G401.6 (cell line): Measurements from ENCODE around the gene KRT80.

Experiments
- FAIRE-seq: peaks from 2 replicates; lab custom pipeline; 2012; peaks lifted over from hg19 to GRCh38; lab: Jason Lieb, UNC

The KRT80 gene

GRCh38 chr12:52210925-52211650 lies 19.3 kb upstream of the KRT80 start:
- no peak for FAIRE-seq

- FAIRE-seq = no peak
Observed at GRCh38 chr12:52210186-52210924, 18.5 kb upstream of the KRT80 start.

GRCh38 chr12:52209321-52209720 lies 17.5 kb upstream of the KRT80 start:
- no peak for FAIRE-seq

DNA sequence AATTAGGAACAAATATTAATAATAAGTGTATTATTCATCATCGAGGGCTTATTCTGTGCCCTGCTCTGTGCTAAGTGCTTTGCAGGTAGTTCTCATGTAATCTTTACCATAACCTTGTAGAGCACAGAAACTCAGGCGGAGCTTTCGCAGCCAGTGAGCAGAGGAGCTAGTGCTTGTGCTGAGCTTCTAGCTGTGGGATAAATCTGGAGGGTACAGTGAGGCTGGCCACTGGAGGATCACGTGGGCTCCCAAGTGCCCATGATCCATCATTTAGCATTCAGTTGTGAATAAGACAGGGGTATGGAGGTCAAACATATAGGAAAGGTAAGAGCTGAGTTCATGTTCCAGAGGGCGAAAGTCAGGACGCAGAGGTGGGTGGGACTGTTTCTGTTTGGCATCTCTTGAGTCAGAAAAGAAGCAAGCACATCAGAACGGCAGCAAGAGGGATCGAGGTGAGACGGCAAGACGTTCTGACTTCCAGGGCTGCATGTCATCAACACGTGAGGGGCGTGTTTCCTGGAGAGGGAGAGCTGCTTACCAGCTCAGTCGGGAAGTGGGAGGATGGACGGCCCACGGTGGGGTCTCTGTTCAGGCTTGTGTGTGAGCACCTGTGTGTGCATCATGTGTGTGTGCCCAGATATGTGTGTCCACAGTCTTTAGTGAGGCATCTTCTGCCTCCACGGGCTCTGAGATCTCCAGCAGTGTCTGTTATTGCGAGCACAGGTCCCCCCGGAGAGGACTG lies 16.8 kb upstream of the KRT80 start:
- FAIRE-seq = no peak

GRCh38 chr12:52207895-52208294 lies 16.1 kb upstream of the KRT80 start:
- no peak for FAIRE-seq

- no peak for FAIRE-seq
Observed at GRCh38 chr12:52207106-52207505, 15.3 kb upstream of the KRT80 start.

DNA sequence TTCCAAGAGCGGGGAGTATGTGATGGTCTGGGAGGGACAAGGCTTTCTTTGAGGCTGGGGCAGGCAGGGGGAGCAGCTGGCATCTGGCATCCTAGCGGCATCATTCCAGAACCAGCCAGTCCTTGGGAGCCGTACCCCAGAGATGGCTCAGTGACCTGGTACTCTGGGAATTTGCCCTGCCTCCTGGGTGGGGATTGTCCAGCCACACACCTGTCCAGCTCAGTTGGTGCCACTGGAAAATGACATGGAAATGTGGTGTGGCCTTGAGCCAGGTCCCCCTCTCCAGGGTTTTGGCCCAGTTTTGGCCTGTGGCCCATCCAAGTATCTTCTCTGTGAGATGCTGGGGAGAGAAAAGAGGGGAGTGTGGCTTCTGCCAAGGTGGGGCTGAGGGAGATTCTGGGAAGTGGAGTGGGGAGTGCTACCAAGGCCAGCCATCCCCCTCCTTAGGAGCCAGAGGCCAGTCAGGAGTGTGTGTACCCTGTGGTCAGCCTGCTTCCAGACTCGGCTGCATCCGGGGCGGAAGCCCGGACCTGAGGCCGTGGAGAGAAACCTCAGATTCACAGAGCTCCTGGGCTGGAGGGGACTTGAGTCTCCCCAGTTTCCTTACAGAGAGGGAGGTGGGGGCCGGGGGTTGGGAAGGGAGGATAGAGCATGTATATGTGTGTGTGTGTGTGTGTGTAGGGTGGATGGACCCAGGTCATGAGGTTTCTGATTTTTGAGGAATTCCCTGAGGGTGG lies 14.7 kb upstream of the KRT80 start:
- FAIRE-seq = no peak

DNA sequence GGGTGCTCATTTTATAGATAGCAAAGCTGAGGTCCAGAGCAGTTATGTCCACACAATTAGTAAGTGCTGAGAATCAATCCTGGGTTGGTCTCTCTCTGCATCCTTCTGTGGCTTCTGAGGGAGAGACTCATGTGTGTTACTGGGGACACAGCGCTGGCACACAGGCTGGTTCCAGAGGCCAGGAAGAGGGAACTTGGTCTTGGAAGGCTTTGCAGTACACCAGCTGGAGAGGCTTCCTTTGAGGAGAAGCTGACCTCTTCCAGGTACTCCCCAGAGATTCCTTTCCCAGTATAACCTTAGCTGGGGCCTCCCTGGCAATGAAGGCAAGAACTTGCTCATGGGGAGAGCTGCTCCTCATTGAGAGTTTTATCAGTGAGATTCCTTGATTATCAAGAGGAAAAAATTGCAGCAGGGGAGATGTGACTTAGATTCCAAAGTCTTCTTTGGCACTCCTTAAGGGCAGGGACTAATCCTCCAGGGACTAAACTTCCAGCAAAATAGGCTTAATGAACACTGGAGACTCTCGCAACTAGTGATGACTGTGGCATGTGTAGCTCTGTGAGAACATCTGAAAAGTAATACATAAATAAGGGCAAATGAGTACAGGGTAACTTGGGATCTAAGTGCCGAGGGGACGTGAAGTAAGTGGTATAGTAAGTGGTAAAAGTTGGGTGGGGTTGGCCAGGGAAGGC lies 13.9 kb upstream of the KRT80 start:
- no peak for FAIRE-seq

DNA sequence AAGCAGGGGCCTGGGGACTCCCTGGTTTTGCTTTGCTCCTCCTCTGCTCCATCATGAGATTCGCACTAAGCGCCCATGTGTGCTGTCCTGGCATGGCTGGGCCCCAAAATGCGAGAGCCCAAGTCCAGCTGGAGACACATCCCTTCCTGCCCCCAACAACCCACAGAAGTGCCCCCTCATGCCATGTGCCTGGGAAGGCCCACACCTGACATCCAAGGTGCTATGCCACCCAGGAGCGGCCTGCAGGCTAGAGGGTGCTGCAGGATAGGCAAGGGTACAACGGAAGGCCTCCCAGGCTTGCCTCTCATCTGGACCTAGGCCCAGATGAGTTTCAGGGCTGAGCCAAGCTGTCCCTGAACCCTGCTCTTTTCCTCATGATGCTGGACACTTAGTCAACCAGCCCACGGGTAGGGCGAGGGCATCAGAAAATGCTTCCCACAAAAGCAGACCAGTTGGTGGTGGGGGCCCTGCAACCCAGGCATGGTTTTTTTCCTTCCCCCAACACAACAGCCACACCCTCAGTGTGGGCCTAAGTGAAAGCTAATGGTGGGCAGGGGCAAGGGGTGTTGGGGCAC lies 13.2 kb upstream of the KRT80 start:
- no peak for FAIRE-seq

- no peak for FAIRE-seq
Observed at GRCh38 chr12:52204095-52204930, 12.5 kb upstream of the KRT80 start.

GRCh38 chr12:52203079-52203921 lies 11.5 kb upstream of the KRT80 start:
- FAIRE-seq = no peak

GRCh38 chr12:52202361-52203078 lies 10.7 kb upstream of the KRT80 start:
- no peak for FAIRE-seq

DNA sequence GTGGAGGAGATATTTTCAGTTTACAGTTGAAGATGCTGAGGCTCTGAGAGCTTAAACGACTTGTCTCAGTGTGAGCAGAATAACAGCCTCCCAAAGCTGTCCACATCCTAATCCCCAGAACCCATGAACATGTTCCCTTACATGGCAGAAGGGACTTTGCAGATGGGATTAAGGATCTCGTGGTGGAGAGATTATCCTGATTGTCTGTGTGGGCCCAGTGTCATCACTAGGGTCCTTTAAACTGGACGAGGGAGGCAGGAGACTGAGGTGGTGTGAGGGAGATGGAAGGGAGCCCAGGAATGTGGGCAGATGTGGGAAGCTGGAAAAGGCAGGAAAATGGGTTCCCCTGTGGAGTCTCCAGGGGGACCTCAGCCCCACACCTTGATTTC lies 9.6 kb upstream of the KRT80 start:
- no peak for FAIRE-seq

- FAIRE-seq = no peak
Observed at GRCh38 chr12:52200781-52201450, 9.1 kb upstream of the KRT80 start.

DNA sequence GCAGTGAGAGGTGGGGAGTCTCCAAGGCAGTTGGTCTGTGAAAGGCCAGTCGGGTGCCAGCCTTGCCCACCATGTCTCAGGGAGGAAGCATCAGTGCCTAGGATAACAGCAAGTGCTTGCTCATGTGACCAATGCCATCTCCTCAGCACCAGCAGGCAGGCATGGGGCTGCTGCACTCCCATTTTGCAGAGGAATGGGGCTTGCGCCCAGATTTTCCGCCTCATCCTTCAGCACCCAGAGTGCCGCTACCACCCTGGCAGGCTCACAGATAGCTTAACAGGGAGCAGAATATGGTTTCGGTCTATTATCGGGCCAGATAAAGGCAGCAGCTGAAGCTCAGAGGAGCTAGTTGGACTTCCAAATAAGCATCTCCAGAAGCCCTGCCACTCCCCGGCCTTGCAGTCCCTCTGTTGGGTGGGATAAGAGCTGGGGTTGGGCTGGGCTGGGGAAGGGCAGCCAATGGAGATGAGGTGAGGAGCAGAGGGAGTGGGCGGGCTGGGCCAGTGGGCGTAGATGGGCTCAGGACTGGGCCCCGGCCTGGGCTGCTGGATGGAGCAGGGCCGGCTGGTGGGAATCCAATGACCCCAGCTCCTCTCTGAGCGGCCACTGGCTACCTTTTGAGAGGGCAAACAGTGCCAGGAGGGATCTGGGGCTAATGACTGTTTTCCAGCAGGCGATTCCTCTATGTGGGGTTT lies 8.4 kb upstream of the KRT80 start:
- no peak for FAIRE-seq

GRCh38 chr12:52199294-52199919 lies 7.6 kb upstream of the KRT80 start:
- no peak for FAIRE-seq
